Neural cell (in vitro differentiated cells): Measurements from ENCODE around the gene MTMR8. TPM values are rescaled to one million over a fixed set of nuclear protein-coding genes. Genes with fewer than 3 reads are reported as not detected.

Source experiments
- H2AFZ ChIP-seq: fragments of 200-600, 300-800 bp; sonication (generic), shearing (Covaris generic); 2 replicates; pipeline ENCODE4 v1.6.0; 2014; ENCODE audit warnings: low read depth, mild to moderate bottlenecking, antibody characterized with exemption, low read length, moderate library complexity
- H3F3A ChIP-seq: fragments of 200-600 bp; shearing (Covaris generic); 2 replicates; pipeline ENCODE4 v1.6.1; 2016; ENCODE audit warnings: mild to moderate bottlenecking, moderate library complexity, mixed read lengths, antibody characterized with exemption, low read length; ENCODE audit not compliant: insufficient read depth, poor library complexity, severe bottlenecking
- H3K27ac ChIP-seq: fragments of 200-600, 300-800 bp; sonication (generic), shearing (Covaris generic); 2 replicates; pipeline ENCODE4 v1.5.1; 2014; ENCODE audit warnings: mild to moderate bottlenecking, low read length, moderate library complexity
- H3K27me3 ChIP-seq: fragments of 300-800, 200-600 bp; sonication (generic), shearing (Covaris generic); 2 replicates; pipeline ENCODE4 v1.6.0; 2014; ENCODE audit warnings: mild to moderate bottlenecking, low read depth, low read length, moderate library complexity; ENCODE audit not compliant: insufficient read depth
- H3K36me3 ChIP-seq: fragments of 300-800, 200-600 bp; sonication (generic), shearing (Covaris generic); 2 replicates; pipeline ENCODE4 v1.5.1; 2014; ENCODE audit warnings: mild to moderate bottlenecking, antibody characterized with exemption, low read length, moderate library complexity; ENCODE audit not compliant: insufficient read depth
- H3K4me2 ChIP-seq: fragments of 300-800, 200-600 bp; sonication (generic), shearing (Covaris generic); 2 replicates; pipeline ENCODE4 v1.6.0; 2014; ENCODE audit warnings: mild to moderate bottlenecking, low read length
- H3K4me3 ChIP-seq: fragments of 300-800, 200-600 bp; sonication (generic), shearing (Covaris generic); 2 replicates; pipeline ENCODE4 v1.5.1; 2014; ENCODE audit warnings: mild to moderate bottlenecking, low read length, moderate library complexity
- H3K79me2 ChIP-seq: fragments of 200-600 bp; shearing (Covaris generic); replicated peaks from 2 replicates; pipeline ENCODE4 v1.6.0; 2014; ENCODE audit warnings: mild to moderate bottlenecking, low read length, moderate library complexity; ENCODE audit not compliant: insufficient read depth
- H3K9ac ChIP-seq: fragments of 300-800, 200-600 bp; sonication (generic), shearing (Covaris generic); 2 replicates; pipeline ENCODE4 v1.6.1; 2016; ENCODE audit warnings: mild to moderate bottlenecking, low read length, mixed read lengths
- H3K9me2 ChIP-seq: fragments of 200-600 bp; shearing (Covaris generic); 2 replicates; pipeline ENCODE4 v1.6.1; 2016; ENCODE audit warnings: mild to moderate bottlenecking, low read length, mixed read lengths; ENCODE audit not compliant: insufficient read depth
- H3K9me3 ChIP-seq: fragments of 200-600, 300-800 bp; sonication (generic), shearing (Covaris generic); 2 replicates; pipeline ENCODE4 v1.6.1; 2016; ENCODE audit warnings: mild to moderate bottlenecking, mixed run types, low read length, moderate library complexity, mixed read lengths
- H4K20me1 ChIP-seq: fragments of 200-600 bp; shearing (Covaris generic); 2 replicates; pipeline ENCODE4 v1.6.1; 2016; ENCODE audit warnings: mild to moderate bottlenecking, mixed run types; ENCODE audit not compliant: insufficient read depth
- CTCF ChIP-seq: fragments of 450-650 bp; IDR thresholded peaks from 2 replicates; pipeline ENCODE4 v1.5.1; 2014; ENCODE audit warnings: antibody characterized with exemption, mild to moderate bottlenecking, moderate library complexity; ENCODE audit not compliant: poor library complexity, severe bottlenecking
- EP300 ChIP-seq: fragments of 450-650 bp; conservative IDR thresholded peaks from 2 replicates; pipeline ENCODE4 v1.6.1; 2014; ENCODE audit warnings: antibody characterized with exemption, mild to moderate bottlenecking, moderate library complexity; ENCODE audit not compliant: poor library complexity, severe bottlenecking
- EZH2 ChIP-seq: fragments of 200-600, 300-800 bp; shearing (Covaris generic), sonication (generic); IDR thresholded peaks from 2 replicates; pipeline ENCODE4 v1.6.1; 2014; ENCODE audit warnings: antibody characterized with exemption, low read length, borderline replicate concordance, mild to moderate bottlenecking; ENCODE audit not compliant: insufficient read depth, poor library complexity, severe bottlenecking
- MXI1 ChIP-seq: fragments of 450-650 bp; conservative IDR thresholded peaks from 2 replicates; pipeline ENCODE4 v1.6.1; 2014; ENCODE audit warnings: antibody characterized with exemption, mild to moderate bottlenecking; ENCODE audit not compliant: poor library complexity, severe bottlenecking
- POLR2AphosphoS5 ChIP-seq: IDR thresholded peaks from 2 replicates; pipeline ENCODE4 v1.6.1; 2012
- RAD21 ChIP-seq: fragments of 450-650 bp; conservative IDR thresholded peaks from 2 replicates; pipeline ENCODE4 v1.6.1; 2014; ENCODE audit warnings: antibody characterized with exemption, mild to moderate bottlenecking, moderate library complexity
- REST ChIP-seq: IDR thresholded peaks from 2 replicates; pipeline ENCODE4 v1.6.1; 2012; ENCODE audit warnings: borderline replicate concordance
- SMC3 ChIP-seq: fragments of 450-650 bp; conservative IDR thresholded peaks from 2 replicates; pipeline ENCODE4 v1.6.1; 2014; ENCODE audit warnings: antibody characterized with exemption, mild to moderate bottlenecking, moderate library complexity; ENCODE audit not compliant: poor library complexity
- TAF1 ChIP-seq: IDR thresholded peaks from 2 replicates; pipeline ENCODE4 v1.6.1; 2012; ENCODE audit warnings: low read depth
- polyA plus RNA-seq: library from polyadenylated mRNA; depleted of rRNA; stranded (reverse); fragments of >200 nt; gene quantifications from 2 replicates; pipeline ENCODE4 v1.2.3, GENCODE V29; 2014

MTMR8 gene
- polyA plus RNA-seq, 1 donor from 2014 or later: 1.8 TPM

- Histone ChIP-seq H3K9me2 (no peaks in the 10 kb centered on the region), H3K36me3 (no peaks in the 10 kb centered on the region), H4K20me1 (no peaks in the 10 kb centered on the region), H3K9me3 (no peaks in the 10 kb centered on the region), H3K4me2 (no peak overlapping the region), H3F3A (no peaks in the 10 kb centered on the region), H3K79me2 (no peaks in the 10 kb centered on the region), H3K4me3 (no peak overlapping the region), H3K9ac (no peak overlapping the region), H2AFZ (no peak overlapping the region), H3K27ac (no peak overlapping the region), H3K27me3 (no peaks in the 10 kb centered on the region)
- TF ChIP-seq SMC3 (no peak), TAF1 (no peak), EP300 (no peak), REST (no peak), EZH2 (no peak), CTCF (no peak), POLR2AphosphoS5 (no peak), MXI1 (no peak), RAD21 (no peak)
Observed at GRCh38 chrX:64428371-64428770, 33.1 kb upstream of the MTMR8 start.

GRCh38 chrX:64427787-64428186 lies 32.5 kb upstream of the MTMR8 start:
- H3K79me2 ChIP-seq: no peaks in the 10 kb centered on the region
- no peak overlapping the region for H3K4me2 ChIP-seq
- no peaks in the 10 kb centered on the region for H3K36me3 ChIP-seq
- H3K9ac ChIP-seq: no peak overlapping the region
- no peaks in the 10 kb centered on the region for H3K27me3 ChIP-seq
- no peak overlapping the region for H3K27ac ChIP-seq
- no peaks in the 10 kb centered on the region for H4K20me1 ChIP-seq
- no peaks in the 10 kb centered on the region for H3F3A ChIP-seq
- no peak overlapping the region for H2AFZ ChIP-seq
- no peak overlapping the region for H3K4me3 ChIP-seq
- H3K9me2 ChIP-seq: no peaks in the 10 kb centered on the region
- no peak for TF ChIP-seq TAF1
- no peak for TF ChIP-seq REST
- TF ChIP-seq EP300: no peak
- no peak for TF ChIP-seq EZH2
- no peak for TF ChIP-seq RAD21
- TF ChIP-seq CTCF: no peak
- H3K9me3 ChIP-seq: no peaks in the 10 kb centered on the region
